HCT116 (cell line): ENCODE results near the gene ATF7. TPM values are rescaled to one million over a fixed set of nuclear protein-coding genes. Genes with fewer than 3 reads are reported as not detected.

Experiments
- ATAC-seq: fragments of 200-7000 bp; cut with Tn5 transposase; 2 replicates; pipeline ENCODE4 v1.9.1; 2020; ENCODE audit warnings: mild to moderate bottlenecking, moderate library complexity
- BruUV-seq: library from RNA; stranded (reverse); fragments of 400-500 nt; replicated peaks from 2 replicates; lab custom pipeline; 2021; lab: Mats Ljungman, UMichigan
- CTCF ChIA-PET: fragments of 300-600 bp; sonication (Branson Sonifier 250); formaldehyde crosslinking; loops from one replicate; lab custom pipeline; 2021; ENCODE audit warnings: antibody characterized with exemption; lab: Charles Lee
- POLR2A ChIA-PET: fragments of 300-600, 350-600 bp; sonication (Branson Sonifier 250); formaldehyde crosslinking; loops from one replicate; lab custom pipeline; 2021; ENCODE audit warnings: antibody characterized with exemption; lab: Charles Lee
- RAD21 ChIA-PET, 2 experiments: fragments of 300-600 bp; sonication (Branson Sonifier 250); formaldehyde crosslinking; loops; one replicate each; lab custom pipeline; 2023; ENCODE audit warnings: low total read pairs in 2 of 2; ENCODE audit not compliant: uncharacterized antibody in 2 of 2, unreplicated experiment in 2 of 2, low non-redundant PET in 1 of 2; lab: Charles Lee
- DNase-seq: peaks from one replicate; pipeline ENCODE4 v3.0.0-alpha.2; 2010; ENCODE audit warnings: low read depth, low spot score
- H2AFZ ChIP-seq: fragments of 200-600 bp; shearing (Covaris generic), sonication (generic); 2 replicates; pipeline ENCODE4 v1.6.1; 2017; ENCODE audit warnings: low read depth, mixed run types, mixed read lengths, antibody characterized with exemption, low read length; ENCODE audit not compliant: poor library complexity, severe bottlenecking
- H3K27ac ChIP-seq: 2 replicates; pipeline ENCODE4 v1.5.1; 2012; ENCODE audit warnings: low read depth, low read length
- H3K27me3 ChIP-seq: fragments of 200-600 bp; sonication (generic); 2 replicates; pipeline ENCODE4 v1.6.1; 2016; ENCODE audit warnings: mixed run types, low read length, mixed read lengths; ENCODE audit not compliant: insufficient read depth
- H3K36me3 ChIP-seq, 2 experiments: fragments of 200-500 bp in 1 of 2; fragments of 200-600 bp in 1 of 2; sonication (Bioruptor generic) in 1 of 2; sonication (generic) in 1 of 2; 2 replicates each; pipeline versions ENCODE4 v1.5.1 to v1.6.1; 2014 to 2016; ENCODE audit warnings: low read length in 2 of 2, inconsistent platforms in 1 of 2, mixed read lengths in 1 of 2, mixed run types in 1 of 2; ENCODE audit not compliant: insufficient read depth in 2 of 2, control insufficient read depth in 1 of 2
- H3K4me1 ChIP-seq, 2 experiments: fragments of 200-600 bp in 1 of 2; sonication (generic) in 1 of 2; 2 replicates each; pipeline versions ENCODE4 v1.5.1 to v1.6.1; 2012 to 2017; ENCODE audit warnings: low read length in 2 of 2, inconsistent platforms in 1 of 2, mild to moderate bottlenecking in 1 of 2, mixed read lengths in 1 of 2, mixed run types in 1 of 2, moderate library complexity in 1 of 2; ENCODE audit not compliant: insufficient read depth in 2 of 2, control insufficient read depth in 1 of 2
- H3K4me2 ChIP-seq: fragments of 200-600 bp; sonication (generic); 2 replicates; pipeline ENCODE4 v1.6.1; 2017; ENCODE audit warnings: mixed run types, low read length, mixed read lengths
- H3K4me3 ChIP-seq, 2 experiments: fragments of 200-600 bp in 1 of 2; sonication (generic) in 1 of 2; replicated peaks in 1 of 2; 2 replicates each; pipeline ENCODE4 v1.5.1; 2011 to 2016; ENCODE audit warnings: low read length in 2 of 2, control low read depth in 1 of 2, low read depth in 1 of 2, mild to moderate bottlenecking in 1 of 2, mixed read lengths in 1 of 2, mixed run types in 1 of 2
- H3K79me2 ChIP-seq: fragments of 200-600 bp; sonication (generic); 2 replicates; pipeline ENCODE4 v1.6.1; 2017; ENCODE audit warnings: mild to moderate bottlenecking, mixed run types, low read length, moderate library complexity, mixed read lengths; ENCODE audit not compliant: insufficient read depth
- H3K9ac ChIP-seq: fragments of 200-600 bp; sonication (generic); 2 replicates; pipeline ENCODE4 v1.6.1; 2016; ENCODE audit warnings: low read length, mixed read lengths
- H3K9me2 ChIP-seq: fragments of 200-600 bp; sonication (generic), shearing (Covaris generic); 2 replicates; pipeline ENCODE4 v1.6.1; 2017; ENCODE audit warnings: mixed run types, mild to moderate bottlenecking, moderate library complexity; ENCODE audit not compliant: insufficient read depth
- H3K9me3 ChIP-seq, 2 experiments: fragments of 200-500 bp in 1 of 2; fragments of 200-600 bp in 1 of 2; sonication (Bioruptor generic) in 1 of 2; sonication (generic) in 1 of 2; 2 replicates each; pipeline ENCODE4 v1.6.1; 2014 to 2017; ENCODE audit warnings: low read length in 2 of 2, mixed read lengths in 2 of 2, inconsistent platforms in 1 of 2, low read depth in 1 of 2, mild to moderate bottlenecking in 1 of 2, mixed run types in 1 of 2, moderate library complexity in 1 of 2; ENCODE audit not compliant: control insufficient read depth in 1 of 2, insufficient read depth in 1 of 2
- H4K20me1 ChIP-seq: fragments of 200-600 bp; sonication (generic), shearing (Covaris generic); 2 replicates; pipeline ENCODE4 v1.6.1; 2017; ENCODE audit warnings: mixed run types, mild to moderate bottlenecking, moderate library complexity; ENCODE audit not compliant: insufficient read depth
- ATF3 ChIP-seq: IDR thresholded peaks from 2 replicates; pipeline ENCODE4 v1.6.1; 2012
- CEBPB ChIP-seq: IDR thresholded peaks from 2 replicates; pipeline ENCODE4 v1.6.1; 2012; ENCODE audit warnings: low read depth
- CTCF ChIP-seq, 3 experiments: fragments of 200-600 bp in 1 of 3; sonication (generic) in 1 of 3; IDR thresholded peaks in 2 of 3; conservative IDR thresholded peaks in 1 of 3; 2 replicates each; pipeline ENCODE4 v1.5.1; 2012 to 2017; ENCODE audit warnings: low read depth in 2 of 3, low read length in 2 of 3, antibody characterized with exemption in 1 of 3, borderline replicate concordance in 1 of 3, control low read depth in 1 of 3, mild to moderate bottlenecking in 1 of 3, mixed read lengths in 1 of 3, mixed run types in 1 of 3, moderate library complexity in 1 of 3; ENCODE audit not compliant: insufficient read depth in 1 of 3
- EGR1 ChIP-seq: IDR thresholded peaks from 2 replicates; pipeline ENCODE4 v1.6.1; 2012; ENCODE audit warnings: low read depth
- ELF1 ChIP-seq: IDR thresholded peaks from 2 replicates; pipeline ENCODE4 v1.6.1; 2012; ENCODE audit warnings: low read depth, borderline replicate concordance
- FOSL1 ChIP-seq: IDR thresholded peaks from 2 replicates; pipeline ENCODE4 v1.6.1; 2012; ENCODE audit warnings: low read depth
- POLR2A ChIP-seq: IDR thresholded peaks from 2 replicates; pipeline ENCODE4 v1.7.0; 2011; ENCODE audit warnings: borderline replicate concordance; ENCODE audit not compliant: insufficient read depth, insufficient read length; ENCODE audit errors: extremely low read depth
- SIN3A ChIP-seq: IDR thresholded peaks from 2 replicates; pipeline ENCODE4 v1.6.1; 2012; ENCODE audit warnings: low read depth
- SRF ChIP-seq: IDR thresholded peaks from 2 replicates; pipeline ENCODE4 v1.6.1; 2012; ENCODE audit warnings: low read depth
- ZNF274 ChIP-seq: fragments of 200-500 bp; sonication (Bioruptor generic); IDR thresholded peaks from 2 replicates; pipeline ENCODE4 v1.6.1; 2014; ENCODE audit warnings: mild to moderate bottlenecking, low read depth, low read length, inconsistent platforms
- intact Hi-C: fragments of 100-400 bp; cut with micrococcal nuclease; formaldehyde crosslinking; loops from 2 replicates; pipeline ENCODE4 v1.10.0; 2022
- total RNA-seq: library from RNA; stranded (reverse); gene quantifications from one replicate; pipeline ENCODE4 v1.2.1, GENCODE V29; 2021; ENCODE audit not compliant: unreplicated experiment

Gene ATF7
- total RNA-seq, 1 experiment from 2014 or later: 24.0 TPM

GRCh38 chr12:53463802-53464560, 162.2 kb downstream of the ATF7 start:
- no peak overlapping the region for H2AFZ ChIP-seq
- TF ChIP-seq POLR2A (no peak), SRF (no peak), CTCF (IDR thresholded peaks at IDR 0.05 in 2 of 3, conservative IDR thresholded peaks at IDR 0.05 in 1 of 3; ENCODE audit: borderline replicate concordance in 1 of 3, insufficient read depth in 1 of 3, low read depth in 2 of 3, low read length in 2 of 3) (no peak), CEBPB (no peak), FOSL1 (no peak)
- no TSS peak for BruUV-seq
- H3K9me2 ChIP-seq: no peaks in the 10 kb centered on the region
- H4K20me1 ChIP-seq: peaks cover 63% of the 10 kb centered on the region; the same call in 1 of the 2 replicates
- no peak for DNase-seq
- ChIA-PET RAD21 (no interaction called here), CTCF (interaction anchor here (0.7 kb wide), 1 partner anchor 143 kb away, joined by 3 read pairs; the partner anchor contains the start of gene AAAS), POLR2A (interaction anchor here (1.3 to 1.6 kb wide), 2 partner anchors 10 to 13 kb away, joined by 4 read pairs; no protein-coding TSS in a partner anchor)
- H3K79me2 ChIP-seq: peaks cover 100% of the 10 kb centered on the region
- no peaks in the 10 kb centered on the region for H3K27me3 ChIP-seq
- H3K4me1 ChIP-seq: no peaks in the 10 kb centered on the region
- H3K36me3 ChIP-seq: peaks cover 97 to 100% of the 10 kb centered on the region in 2 experiments
- no peak overlapping the region for H3K9ac ChIP-seq
- no peak overlapping the region for H3K4me2 ChIP-seq
- H3K27ac ChIP-seq: no peak overlapping the region
- no peak for ATAC-seq
- H3K4me3 ChIP-seq: no peak overlapping the region
- intact Hi-C loops: no loop called here
- no peaks in the 10 kb centered on the region for H3K9me3 ChIP-seq

- no peaks in the 10 kb centered on the region for H3K27me3 ChIP-seq
- CTCF ChIA-PET: no interaction called here
- H2AFZ ChIP-seq: no peak overlapping the region
- no peak overlapping the region for H3K4me2 ChIP-seq
- peaks cover 100% of the 10 kb centered on the region for H3K79me2 ChIP-seq
- no peak for ATAC-seq
- DNase-seq: no peak
- no peak overlapping the region for H3K27ac ChIP-seq
- intact Hi-C loops: no loop called here
- peaks cover 66% of the 10 kb centered on the region; the same call in 1 of the 2 replicates for H4K20me1 ChIP-seq
- TF ChIP-seq ZNF274 (no peak), ATF3 (no peak), SIN3A (no peak), ELF1 (no peak), EGR1 (no peak)
- TF ChIP-seq, all 23 proteins: peak for 0
- Histone ChIP-seq H3K36me3 (peaks cover 94 to 95% of the 10 kb centered on the region in 2 experiments), H3K4me1 (no peaks in the 10 kb centered on the region), H3K9me3 (no peaks in the 10 kb centered on the region), H3K9ac (no peak overlapping the region), H3K9me2 (no peaks in the 10 kb centered on the region), H3K4me3 (no peak overlapping the region)
- ChIA-PET RAD21 (no interaction called here), POLR2A (no interaction called here)
- no TSS peak for BruUV-seq
Measured at GRCh38 chr12:53462935-53463334, 163.2 kb downstream of the ATF7 start.
